Breast epithelium (tissue), 4 donors: ENCODE measurements around the gene VCX2. TPM values are rescaled to one million over a fixed set of nuclear protein-coding genes. Genes with fewer than 3 reads are reported as not detected.
"Not testable (repeated sequence)": the region's sequence is repeated elsewhere in the genome, so short reads cannot be mapped to it uniquely, and the experiment has no call there.

Experiments
- DNase-seq, 2 donors: peaks; one replicate each; pipeline ENCODE4 v3.0.0-alpha.2; 2019; ENCODE audit warnings: low spot score in 2 of 2
- H3K27ac ChIP-seq, 2 donors: fragments of 200-600 bp; sonication (generic) in 1 of 2; one replicate each; pipeline ENCODE4 v1.5.1; 2016 to 2019; ENCODE audit warnings: mild to moderate bottlenecking in 1 of 2
- H3K27me3 ChIP-seq, 2 donors: fragments of 200-600 bp; sonication (generic) in 1 of 2; one replicate each; pipeline versions ENCODE4 v1.5.1 to v1.6.0; 2017 to 2019; ENCODE audit warnings: control low read depth in 1 of 2, mild to moderate bottlenecking in 1 of 2
- H3K36me3 ChIP-seq: fragments of 200-600 bp; one replicate; pipeline ENCODE4 v1.5.1; 2019
- H3K4me1 ChIP-seq, 2 donors: fragments of 200-600 bp; sonication (generic); one replicate each; pipeline ENCODE4 v1.5.1; 2016 to 2019; ENCODE audit warnings: control low read depth in 1 of 2
- H3K4me3 ChIP-seq, 3 donors: fragments of 200-600 bp; sonication (generic); 1 replicate in 2 of 3; 2 replicates in 1 of 3; pipeline ENCODE4 v1.5.1; 2016 to 2019; ENCODE audit warnings: mild to moderate bottlenecking in 3 of 3, moderate library complexity in 2 of 3
- H3K9me3 ChIP-seq, 2 donors: fragments of 200-600 bp; sonication (generic) in 1 of 2; one replicate each; pipeline ENCODE4 v1.5.1; 2016 to 2019; ENCODE audit warnings: control low read depth in 1 of 2
- CTCF ChIP-seq, 3 donors: fragments of 450-650 bp; IDR thresholded peaks; one replicate each; pipeline ENCODE4 v1.5.1; 2016 to 2017; ENCODE audit warnings: antibody characterized with exemption in 3 of 3, mild to moderate bottlenecking in 3 of 3, moderate library complexity in 3 of 3
- POLR2A ChIP-seq: fragments of 450-650 bp; IDR thresholded peaks from one replicate; pipeline ENCODE4 v1.6.1; 2016; ENCODE audit warnings: antibody characterized with exemption, mild to moderate bottlenecking, moderate library complexity
- POLR2AphosphoS5 ChIP-seq, 3 donors: sonication (generic); formaldehyde crosslinking; IDR thresholded peaks; one replicate each; pipeline ENCODE4 v1.6.1; 2017; ENCODE audit warnings: antibody characterized with exemption in 3 of 3
- intact Hi-C: fragments of 100-400 bp; cut with DNase I; formaldehyde crosslinking; loops from one replicate; pipeline ENCODE4 v1.15.1; 2023; ENCODE audit warnings: low total_unique reads
- total RNA-seq, 3 donors: library from RNA; depleted of rRNA; stranded (reverse); fragments of >200 nt; gene quantifications; one replicate each; pipeline ENCODE4 v1.1.0, GENCODE V29; 2016

Gene VCX2
- total RNA-seq, 3 donors from 2014 or later, result not detected

- H3K4me3 ChIP-seq, result no peak overlapping the region
- H3K4me1 ChIP-seq, result no peaks in the 10 kb centered on the region
- TF ChIP-seq CTCF (IDR thresholded peaks at IDR 0.05) (no peak), POLR2A (no peak), POLR2AphosphoS5 (IDR thresholded peaks at IDR 0.05) (no peak)
- intact Hi-C loops, result no loop called here
- H3K36me3 ChIP-seq, result no peaks in the 10 kb centered on the region
- H3K9me3 ChIP-seq, result no peaks in the 10 kb centered on the region
- H3K27me3 ChIP-seq, result no peaks in the 10 kb centered on the region
- no peak overlapping the region for H3K27ac ChIP-seq
- DNase-seq, result no peak
Observed at GRCh38 chrX:8183346-8183745, 12.3 kb upstream of the VCX2 start.

- intact Hi-C loops, result loop anchor here (5.0 kb wide), 1 partner anchor 177 kb away; no protein-coding TSS in a partner anchor
- peaks cover 0 to 3% of the 10 kb centered on the region in 2 donors for H3K9me3 ChIP-seq
- H3K4me1 ChIP-seq, result no peaks in the 10 kb centered on the region
- no peaks in the 10 kb centered on the region for H3K36me3 ChIP-seq
- TF ChIP-seq CTCF (IDR thresholded peaks at IDR 0.05) (no peak), POLR2AphosphoS5 (IDR thresholded peaks at IDR 0.05) (no peak), POLR2A (no peak)
- DNase-seq, result no peak
- H3K4me3 ChIP-seq, result no peak overlapping the region
- no peaks in the 10 kb centered on the region for H3K27me3 ChIP-seq
- no peak overlapping the region for H3K27ac ChIP-seq
Observed at GRCh38 chrX:8179656-8180055, 8.6 kb upstream of the VCX2 start.

GRCh38 chrX:8154011-8154410, 17.1 kb downstream of the VCX2 start:
- DNase-seq, H3K9me3 ChIP-seq, H3K27ac ChIP-seq, H3K36me3 ChIP-seq, intact Hi-C loops, H3K4me3 ChIP-seq, H3K27me3 ChIP-seq, H3K4me1 ChIP-seq: not testable (repeated sequence)

GRCh38 chrX:8147226-8147625, 23.8 kb downstream of the VCX2 start:
- no peak for DNase-seq
- Histone ChIP-seq H3K4me3 (no peak overlapping the region), H3K4me1 (no peaks in the 10 kb centered on the region), H3K36me3 (no peaks in the 10 kb centered on the region), H3K27me3 (no peaks in the 10 kb centered on the region), H3K9me3 (peaks cover 0 to 10% of the 10 kb centered on the region in 2 donors), H3K27ac (no peak overlapping the region)
- intact Hi-C loops, result no loop called here
- TF ChIP-seq POLR2AphosphoS5 (IDR thresholded peaks at IDR 0.05) (no peak), POLR2A (no peak), CTCF (IDR thresholded peaks at IDR 0.05) (no peak)

- H3K4me1 ChIP-seq, result no peaks in the 10 kb centered on the region
- peaks cover 0 to 7% of the 10 kb centered on the region in 2 donors for H3K9me3 ChIP-seq
- no peak for DNase-seq
- H3K27me3 ChIP-seq, result no peaks in the 10 kb centered on the region
- no peaks in the 10 kb centered on the region for H3K36me3 ChIP-seq
- H3K4me3 ChIP-seq, result no peak overlapping the region
- H3K27ac ChIP-seq, result no peak overlapping the region
- no peak for TF ChIP-seq CTCF (IDR thresholded peaks at IDR 0.05)
- TF ChIP-seq POLR2A, result no peak
- TF ChIP-seq POLR2AphosphoS5 (IDR thresholded peaks at IDR 0.05), result no peak
- intact Hi-C loops, result no loop called here
Observed at GRCh38 chrX:8144925-8145324, 26.1 kb downstream of the VCX2 start.

- no peak for TF ChIP-seq POLR2AphosphoS5 (IDR thresholded peaks at IDR 0.05)
- no peak for TF ChIP-seq POLR2A
- no peak for TF ChIP-seq CTCF (IDR thresholded peaks at IDR 0.05)
- no peaks in the 10 kb centered on the region for H3K36me3 ChIP-seq
- H3K9me3 ChIP-seq, result no peaks in the 10 kb centered on the region
- no peaks in the 10 kb centered on the region for H3K4me1 ChIP-seq
- intact Hi-C loops, result no loop called here
- no peak overlapping the region for H3K4me3 ChIP-seq
- H3K27ac ChIP-seq, result no peak overlapping the region
- DNase-seq, result no peak
- no peaks in the 10 kb centered on the region for H3K27me3 ChIP-seq
Observed at GRCh38 chrX:8141896-8142295, 29.2 kb downstream of the VCX2 start.
